Activated CD4-positive, alpha-beta T cell treated with anti-CD3 and anti-CD28 coated beads for 36 hours (primary cell): ENCODE measurements around the gene NDUFA11. TPM values are rescaled to one million over a fixed set of nuclear protein-coding genes. Genes with fewer than 3 reads are reported as not detected.
"Not testable (repeated sequence)": the region's sequence is repeated elsewhere in the genome, so short reads cannot be mapped to it uniquely, and the experiment has no call there.

Experiments used
- ATAC-seq: fragments of 200-7000 bp; cut with Tn5 transposase; one replicate; pipeline ENCODE4 v1.10.0; 2021; ENCODE audit warnings: mild to moderate bottlenecking, moderate library complexity
- CTCF ChIA-PET: fragments of 350-600 bp; sonication (Branson Sonifier 250); formaldehyde crosslinking; loops from one replicate; lab custom pipeline; 2021; ENCODE audit warnings: antibody characterized with exemption; lab: Charles Lee
- POLR2A ChIA-PET: fragments of 350-600 bp; sonication (Branson Sonifier 250); formaldehyde crosslinking; loops from one replicate; lab custom pipeline; 2021; ENCODE audit warnings: antibody characterized with exemption, inconsistent platforms; lab: Charles Lee
- DNase-seq: peaks from one replicate; pipeline ENCODE4 v3.0.0-alpha.2; 2020
- H3K27ac Mint-ChIP-seq: one replicate; pipeline ENCODE4 v1.8.0; 2021; ENCODE audit warnings: mixed read lengths
- H3K27me3 Mint-ChIP-seq: one replicate; pipeline ENCODE4 v1.8.0; 2021; ENCODE audit warnings: mixed read lengths
- H3K36me3 Mint-ChIP-seq: one replicate; pipeline ENCODE4 v1.8.0; 2021; ENCODE audit warnings: low read depth, mixed read lengths
- H3K4me1 Mint-ChIP-seq: one replicate; pipeline ENCODE4 v1.8.0; 2021; ENCODE audit warnings: mixed read lengths
- H3K4me3 Mint-ChIP-seq: one replicate; pipeline ENCODE4 v1.8.0; 2021; ENCODE audit warnings: mild to moderate bottlenecking, moderate library complexity, mixed read lengths
- H3K9me3 Mint-ChIP-seq: one replicate; pipeline ENCODE4 v1.8.0; 2021; ENCODE audit warnings: low read depth, mixed read lengths
- intact Hi-C, 2 experiments: fragments of 100-400 bp; cut with DNase I in 1 of 2; cut with micrococcal nuclease in 1 of 2; formaldehyde crosslinking; loops; one replicate each; pipeline versions ENCODE4 v1.14.2 to v1.15.1; 2022 to 2024; cut with DNase I, micrococcal nuclease
- total RNA-seq, 2 experiments: library from RNA; stranded (reverse); gene quantifications; one replicate each; pipeline ENCODE4 v1.2.3, GENCODE V29; 2021

Gene NDUFA11
- total RNA-seq, 2 experiments from 2014 or later, result 175 to 213 TPM

DNA sequence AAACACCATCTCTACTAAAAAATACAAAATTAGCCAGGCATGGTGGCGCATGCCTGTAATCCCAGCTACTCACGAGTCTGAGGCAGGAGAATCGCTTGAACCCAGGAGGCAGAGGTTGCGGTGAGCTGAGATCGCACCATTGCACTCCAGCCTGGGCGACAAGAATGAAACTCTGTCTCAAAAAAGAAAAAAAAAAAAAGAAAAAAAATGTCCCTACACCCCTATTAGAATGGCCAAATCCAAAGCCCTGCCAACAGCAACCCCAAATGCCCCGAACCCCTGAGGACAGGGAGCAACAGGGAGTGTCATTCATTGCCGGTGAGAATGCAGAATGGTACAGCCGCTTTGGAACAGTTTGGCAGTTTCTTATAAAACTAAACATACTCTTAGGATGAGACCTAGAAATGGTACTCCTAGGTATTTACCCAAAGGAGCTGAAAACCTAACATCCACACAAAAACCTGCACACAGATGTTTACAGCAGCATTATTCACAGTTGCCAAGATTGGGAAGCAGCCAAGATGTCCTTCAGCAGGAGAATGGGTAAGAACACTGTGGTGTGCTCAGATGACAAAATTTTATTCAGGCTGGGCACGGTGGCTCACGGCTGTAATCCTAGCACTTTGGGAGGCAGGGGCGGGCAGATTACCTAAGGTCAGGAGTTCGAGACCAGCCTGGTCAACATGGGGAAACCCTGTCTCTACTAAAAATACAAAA is 20.3 kb downstream of the NDUFA11 start:
- H3K9me3 Mint-ChIP-seq, H3K4me1 Mint-ChIP-seq, POLR2A ChIA-PET, H3K36me3 Mint-ChIP-seq, ATAC-seq, H3K4me3 Mint-ChIP-seq, intact Hi-C loops, DNase-seq, H3K27ac Mint-ChIP-seq: not testable (repeated sequence)
- CTCF ChIA-PET, result interaction anchor here (1.2 kb wide), 1 partner anchor 36 kb away, joined by 3 read pairs; no protein-coding TSS in a partner anchor
- peaks cover 11% of the 10 kb centered on the region for H3K27me3 Mint-ChIP-seq

DNA sequence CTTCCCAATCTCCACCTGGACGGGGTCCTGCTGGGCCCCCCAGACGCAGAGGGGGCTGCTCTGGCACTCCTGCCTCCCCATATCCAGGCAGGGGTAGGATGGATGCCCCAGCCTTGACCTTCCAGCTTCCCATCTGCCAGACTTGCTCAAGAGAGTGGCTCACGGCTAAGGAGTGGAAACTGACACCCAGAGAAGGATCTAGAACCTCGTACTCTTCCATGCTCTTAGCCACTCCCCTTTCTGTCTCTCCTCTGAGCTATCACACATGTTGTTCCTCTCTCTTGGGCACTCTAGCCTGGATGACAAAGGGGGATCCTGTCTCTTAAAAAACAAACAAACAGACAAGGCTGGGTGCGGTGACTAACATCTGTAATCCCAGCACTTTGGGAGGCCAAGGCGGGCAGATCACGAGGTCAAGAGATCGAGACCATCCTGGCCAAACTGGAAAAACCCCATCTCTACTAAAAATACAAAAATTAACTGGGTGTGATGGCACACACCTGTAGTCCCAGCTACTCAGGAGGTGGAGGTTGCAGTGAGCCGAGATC is 21.1 kb downstream of the NDUFA11 start:
- intact Hi-C loops, result no loop called here
- ATAC-seq (no peak), DNase-seq (no peak)
- Mint-ChIP-seq H3K9me3 (no peaks in the 10 kb centered on the region), H3K27ac (no peak overlapping the region), H3K36me3 (no peaks in the 10 kb centered on the region), H3K4me3 (no peak overlapping the region), H3K4me1 (no peaks in the 10 kb centered on the region), H3K27me3 (peaks cover 10% of the 10 kb centered on the region)
- POLR2A ChIA-PET, result no interaction called here
- CTCF ChIA-PET, result no interaction called here

DNA sequence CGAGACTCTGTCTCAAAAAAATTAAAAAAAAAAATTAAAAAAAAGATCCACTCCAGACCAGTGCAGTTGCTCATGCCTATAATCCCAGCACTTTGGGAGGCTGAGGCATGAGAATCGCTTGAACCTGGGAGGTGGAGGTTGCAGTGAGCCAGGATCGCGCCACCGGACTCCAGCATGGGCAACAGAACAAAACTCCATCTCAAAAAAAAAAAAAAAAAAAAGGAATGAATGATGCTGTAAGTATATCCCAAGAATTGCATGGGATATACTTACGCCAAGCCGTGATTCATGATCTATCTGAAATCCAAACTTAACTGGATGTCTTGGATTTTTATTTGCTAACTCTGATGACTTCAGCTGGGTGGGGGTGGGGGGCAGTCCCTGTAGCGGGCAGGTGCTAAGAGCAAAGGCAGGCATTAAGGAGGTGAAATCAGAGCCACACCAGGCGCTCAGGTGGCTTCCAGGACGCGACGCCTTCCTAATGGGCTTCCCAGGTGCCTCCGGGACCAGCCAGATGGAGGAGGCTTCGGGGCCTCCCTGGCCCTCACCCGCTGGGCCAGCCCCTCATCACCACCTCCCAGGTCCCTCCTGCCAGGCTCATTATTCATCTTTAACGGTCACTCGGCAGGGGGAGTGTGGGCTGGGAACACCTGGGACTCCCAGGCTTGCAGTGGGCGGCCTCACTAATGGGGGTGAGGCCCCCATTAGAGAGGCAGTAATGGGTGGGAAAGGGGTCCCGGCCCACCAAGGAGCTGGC is 21.9 kb downstream of the NDUFA11 start:
- Mint-ChIP-seq H3K27ac (no peak overlapping the region), H3K4me3 (no peak overlapping the region), H3K27me3 (peaks cover 10% of the 10 kb centered on the region), H3K9me3 (no peaks in the 10 kb centered on the region), H3K36me3 (no peaks in the 10 kb centered on the region), H3K4me1 (no peaks in the 10 kb centered on the region)
- intact Hi-C loops, result no loop called here
- ATAC-seq (no peak), DNase-seq (no peak)
- ChIA-PET CTCF (interaction anchor here (0.6 kb wide), 1 partner anchor 108 kb away, joined by 3 read pairs; no protein-coding TSS in a partner anchor), POLR2A (no interaction called here)

DNA sequence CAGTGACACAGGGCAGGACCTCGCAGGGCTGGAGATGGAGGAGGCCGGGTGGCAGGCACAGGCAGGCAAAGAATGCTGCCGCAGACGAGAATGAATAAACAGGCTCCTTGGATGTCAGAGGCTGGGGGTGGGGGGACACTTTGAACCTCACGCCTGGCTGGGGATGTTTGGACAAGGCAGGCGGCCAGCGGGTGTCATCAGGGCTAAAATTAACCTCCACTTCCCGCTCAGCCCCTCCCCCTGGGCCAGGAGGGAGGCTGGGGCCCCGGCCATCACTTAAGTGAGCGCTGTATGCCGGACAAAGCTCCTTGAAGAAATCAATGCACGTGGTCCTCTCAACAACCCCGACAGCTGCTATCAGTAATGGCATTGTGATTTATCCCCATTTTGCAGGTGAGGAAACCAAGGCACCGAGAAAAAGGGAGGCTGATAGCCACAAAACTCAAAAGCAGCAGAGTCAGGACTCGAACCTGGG is 22.9 kb downstream of the NDUFA11 start:
- H3K9me3 Mint-ChIP-seq, result no peaks in the 10 kb centered on the region
- no peak overlapping the region for H3K27ac Mint-ChIP-seq
- H3K27me3 Mint-ChIP-seq, result peaks cover 10% of the 10 kb centered on the region
- DNase-seq, result no peak
- ATAC-seq, result no peak
- no peaks in the 10 kb centered on the region for H3K4me1 Mint-ChIP-seq
- POLR2A ChIA-PET, result no interaction called here
- intact Hi-C loops, result no loop called here
- H3K36me3 Mint-ChIP-seq, result no peaks in the 10 kb centered on the region
- H3K4me3 Mint-ChIP-seq, result no peak overlapping the region
- CTCF ChIA-PET, result no interaction called here

DNA sequence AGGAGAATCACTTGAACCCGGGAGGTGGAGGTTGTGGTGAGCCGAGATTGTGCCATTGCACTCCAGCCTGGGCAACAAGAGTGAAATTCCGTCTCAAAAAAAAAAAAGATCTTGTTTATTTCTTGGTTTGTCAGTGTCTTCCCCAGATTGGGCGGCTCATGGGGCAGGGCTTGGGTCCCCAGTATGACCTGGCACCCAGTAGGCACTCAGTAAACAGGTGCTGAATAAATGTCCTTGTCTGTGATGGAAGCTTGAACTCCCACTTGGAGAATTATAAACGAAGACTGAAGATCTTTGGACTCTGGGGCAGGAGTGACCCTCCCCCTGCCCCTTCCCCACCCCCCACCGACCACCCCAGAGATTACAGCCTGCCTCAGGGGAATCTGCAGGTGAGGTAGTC is 23.4 kb downstream of the NDUFA11 start:
- ATAC-seq (no peak), DNase-seq (no peak)
- H3K27ac Mint-ChIP-seq, result no peak overlapping the region
- H3K9me3 Mint-ChIP-seq, result no peaks in the 10 kb centered on the region
- no peaks in the 10 kb centered on the region for H3K4me1 Mint-ChIP-seq
- intact Hi-C loops, result no loop called here
- H3K4me3 Mint-ChIP-seq, result no peak overlapping the region
- H3K36me3 Mint-ChIP-seq, result no peaks in the 10 kb centered on the region
- ChIA-PET CTCF (no interaction called here), POLR2A (no interaction called here)
- peaks cover 8% of the 10 kb centered on the region for H3K27me3 Mint-ChIP-seq

DNA sequence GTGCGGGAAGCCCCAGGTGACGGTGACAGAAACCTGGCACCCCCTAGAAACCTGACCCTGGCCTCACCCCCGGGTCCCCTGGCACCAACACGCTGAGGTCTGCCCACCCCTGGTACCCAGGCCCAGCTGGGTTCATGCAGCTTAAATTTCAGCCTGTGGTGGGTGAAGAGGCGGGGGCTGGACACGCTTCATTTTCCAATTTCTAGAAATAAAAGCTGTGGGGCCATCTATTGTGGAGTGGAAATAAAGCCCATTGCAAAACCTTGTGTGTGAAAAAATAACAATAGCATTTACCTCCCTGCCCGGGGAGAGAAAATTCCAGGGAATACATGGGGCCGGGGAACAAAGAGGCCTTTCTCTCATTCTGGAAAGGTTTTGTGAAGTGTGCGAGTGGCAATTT is 25.7 kb downstream of the NDUFA11 start:
- H3K27ac Mint-ChIP-seq, result no peak overlapping the region
- peaks cover 4% of the 10 kb centered on the region for H3K27me3 Mint-ChIP-seq
- no peak overlapping the region for H3K4me3 Mint-ChIP-seq
- no peak for DNase-seq
- no peak for ATAC-seq
- POLR2A ChIA-PET, result no interaction called here
- no peaks in the 10 kb centered on the region for H3K36me3 Mint-ChIP-seq
- intact Hi-C loops, result no loop called here
- CTCF ChIA-PET, result no interaction called here
- H3K9me3 Mint-ChIP-seq, result no peaks in the 10 kb centered on the region
- no peaks in the 10 kb centered on the region for H3K4me1 Mint-ChIP-seq

DNA sequence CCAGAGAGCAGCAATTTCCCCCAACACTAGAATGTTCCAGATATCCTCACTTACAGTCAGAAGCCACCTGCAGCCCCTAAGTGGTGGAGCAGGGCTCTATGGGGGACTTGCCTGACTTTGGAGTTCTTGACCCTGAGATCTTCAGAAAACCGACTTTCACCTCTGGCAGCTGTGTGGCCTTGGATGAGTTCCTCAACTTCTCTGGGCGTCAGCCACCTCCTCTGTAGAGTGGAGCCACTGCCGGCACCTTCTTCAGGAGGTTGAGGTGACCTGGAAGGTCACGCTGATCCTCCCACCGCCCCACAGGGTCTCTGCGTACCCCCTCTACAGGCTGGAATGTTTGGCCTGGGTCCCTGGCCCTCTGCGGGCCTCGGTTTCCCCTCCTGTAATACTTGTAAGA is 26.2 kb downstream of the NDUFA11 start:
- no peaks in the 10 kb centered on the region for H3K4me1 Mint-ChIP-seq
- ChIA-PET CTCF (no interaction called here), POLR2A (no interaction called here)
- DNase-seq (no peak), ATAC-seq (no peak)
- no peaks in the 10 kb centered on the region for H3K36me3 Mint-ChIP-seq
- intact Hi-C loops, result no loop called here
- H3K4me3 Mint-ChIP-seq, result no peak overlapping the region
- H3K27me3 Mint-ChIP-seq, result peaks cover 4% of the 10 kb centered on the region
- H3K27ac Mint-ChIP-seq, result no peak overlapping the region
- no peaks in the 10 kb centered on the region for H3K9me3 Mint-ChIP-seq

DNA sequence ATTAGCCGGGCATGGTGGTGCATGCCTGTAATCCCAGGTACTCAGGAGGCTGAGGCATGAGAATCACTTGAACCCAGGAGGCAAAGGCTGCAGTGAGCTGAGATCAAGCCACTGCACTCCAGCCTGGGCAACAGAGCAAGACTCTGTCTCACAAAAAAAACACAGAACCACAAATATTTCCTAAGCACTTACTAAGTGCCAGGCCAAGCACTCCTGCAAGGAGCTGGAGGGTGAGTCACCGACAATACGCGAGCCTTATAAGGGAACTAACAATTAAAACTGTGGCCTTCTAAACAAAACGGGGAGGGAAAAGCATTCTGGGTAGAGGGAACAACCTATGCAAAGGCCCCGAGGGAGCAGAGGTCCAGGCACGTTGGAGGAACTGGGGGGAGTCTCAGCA is 29.1 kb downstream of the NDUFA11 start:
- H3K36me3 Mint-ChIP-seq, H3K4me1 Mint-ChIP-seq, intact Hi-C loops, DNase-seq, H3K27ac Mint-ChIP-seq, H3K27me3 Mint-ChIP-seq, ATAC-seq, H3K4me3 Mint-ChIP-seq, POLR2A ChIA-PET, H3K9me3 Mint-ChIP-seq: not testable (repeated sequence)
- CTCF ChIA-PET, result interaction anchor here (0.6 kb wide), 1 partner anchor 73 kb away, joined by 3 read pairs; no protein-coding TSS in a partner anchor

DNA sequence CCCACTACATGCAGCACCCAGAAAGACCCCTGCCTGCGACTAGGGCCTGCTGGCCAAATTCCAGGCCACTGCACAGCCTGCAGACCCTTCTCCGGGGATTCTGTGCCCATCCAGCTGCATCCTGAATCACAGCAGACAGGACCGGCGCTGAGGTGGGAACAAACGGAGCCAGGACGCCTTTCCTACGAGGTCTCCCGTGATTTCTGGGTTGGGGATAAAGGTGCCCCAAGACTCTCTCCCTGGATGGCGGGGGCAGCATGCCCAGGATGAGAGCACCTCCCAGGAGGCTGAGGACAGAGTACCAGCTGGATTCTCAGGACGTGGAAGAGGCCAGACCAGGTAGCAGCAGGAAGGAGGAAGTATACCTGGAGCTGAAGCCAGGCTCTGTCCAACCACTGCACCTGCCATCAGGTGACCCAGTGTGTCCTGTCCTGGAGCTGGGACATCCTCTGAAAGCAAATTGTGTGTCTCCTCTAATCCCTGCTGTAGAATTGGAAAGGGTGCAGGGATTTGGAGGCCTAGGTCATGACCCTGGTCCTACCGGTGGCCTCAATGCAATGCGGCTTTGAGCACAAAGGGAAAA is 29.9 kb downstream of the NDUFA11 start:
- CTCF ChIA-PET, result no interaction called here
- no peaks in the 10 kb centered on the region for H3K9me3 Mint-ChIP-seq
- no peak for DNase-seq

DNA sequence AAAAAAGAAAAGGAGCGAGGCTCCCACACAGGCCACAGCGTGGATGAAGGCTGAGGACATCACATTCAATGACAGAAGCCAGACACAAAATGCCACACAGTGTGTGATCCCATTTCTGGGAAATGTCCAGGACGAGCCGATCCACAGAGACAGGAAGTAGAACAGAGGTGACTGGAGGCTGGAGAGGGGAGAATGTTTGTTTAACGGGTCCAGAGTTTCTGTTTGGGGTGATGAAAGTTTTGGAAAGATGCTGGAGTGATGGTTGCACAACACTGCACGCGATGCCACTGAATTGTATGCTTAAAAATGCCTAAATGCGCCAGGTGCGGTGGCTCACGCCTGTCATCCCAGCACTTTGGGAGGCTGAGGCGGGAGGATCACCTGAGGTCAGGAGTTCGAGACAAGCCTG is 32.6 kb downstream of the NDUFA11 start:
- intact Hi-C loops, result no loop called here
- Mint-ChIP-seq H3K27me3 (no peaks in the 10 kb centered on the region), H3K4me1 (no peaks in the 10 kb centered on the region), H3K27ac (no peak overlapping the region), H3K9me3 (no peaks in the 10 kb centered on the region), H3K4me3 (no peak overlapping the region), H3K36me3 (no peaks in the 10 kb centered on the region)
- no peak for ATAC-seq
- no peak for DNase-seq
- POLR2A ChIA-PET, result no interaction called here
- CTCF ChIA-PET, result no interaction called here

More for the DNA sequence above, 29.9 kb downstream of the NDUFA11 start:
- no peak for ATAC-seq
- intact Hi-C loops, result no loop called here
- POLR2A ChIA-PET, result no interaction called here
- no peaks in the 10 kb centered on the region for H3K27me3 Mint-ChIP-seq
- H3K4me3 Mint-ChIP-seq, result no peak overlapping the region
- H3K36me3 Mint-ChIP-seq, result no peaks in the 10 kb centered on the region
- H3K27ac Mint-ChIP-seq, result no peak overlapping the region
- H3K4me1 Mint-ChIP-seq, result no peaks in the 10 kb centered on the region

DNA sequence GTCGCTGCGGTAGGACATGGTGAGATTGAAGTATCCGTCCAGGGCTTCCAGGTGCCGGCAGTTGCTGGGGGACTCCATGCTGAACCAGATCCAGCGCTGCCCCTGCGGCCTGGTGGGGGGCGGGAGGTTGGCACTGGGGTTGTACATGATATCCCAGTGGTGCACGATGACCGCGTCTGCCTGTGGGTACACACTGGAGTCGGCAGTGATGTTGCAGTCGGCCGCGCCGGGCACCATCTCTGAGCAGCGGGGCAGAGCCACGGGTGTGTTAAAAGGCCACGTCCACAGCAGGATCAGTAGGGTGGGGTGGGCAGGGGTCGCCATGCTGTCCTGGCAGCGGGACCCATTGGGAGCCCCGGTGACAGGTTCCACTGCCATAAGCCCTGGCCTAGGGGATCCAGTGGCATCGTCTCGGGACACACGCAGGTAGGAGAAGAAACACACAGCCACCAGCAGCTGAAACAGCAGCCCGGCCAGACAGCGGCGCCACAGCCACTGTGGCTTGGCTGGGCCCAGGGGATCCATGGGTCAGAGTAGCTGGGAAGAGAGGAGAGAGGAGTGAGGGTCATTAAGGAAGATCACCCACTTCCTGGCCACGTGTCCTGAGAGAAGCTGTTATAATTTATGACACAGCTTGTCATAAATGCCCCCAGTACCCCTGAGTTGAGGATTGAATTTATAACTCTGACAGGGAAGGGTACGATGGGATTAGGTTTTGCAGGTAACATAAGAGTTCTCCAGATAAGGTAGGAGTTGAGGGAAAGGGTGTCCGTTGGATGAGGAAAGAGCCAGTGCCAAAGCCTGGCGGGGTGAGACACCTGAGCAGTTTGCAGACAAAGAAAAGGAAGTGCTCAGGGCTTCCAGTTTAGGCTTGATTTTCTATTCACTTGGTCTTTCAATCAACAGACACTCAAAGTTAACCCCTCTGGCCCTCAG is 36.1 kb downstream of the NDUFA11 start:
- ChIA-PET POLR2A (no interaction called here), CTCF (no interaction called here)
- DNase-seq, result no peak
- Mint-ChIP-seq H3K4me1 (no peaks in the 10 kb centered on the region), H3K9me3 (no peaks in the 10 kb centered on the region), H3K4me3 (no peak overlapping the region), H3K27me3 (no peaks in the 10 kb centered on the region), H3K36me3 (no peaks in the 10 kb centered on the region), H3K27ac (no peak overlapping the region)
- no peak for ATAC-seq
- intact Hi-C loops, result no loop called here
